OCI-LY7 (cell line): ENCODE results near the gene PCDHGB5.

Experiments
- EZH2phosphoT487 ChIP-seq: fragments of 200-600 bp; sonication (generic); IDR thresholded peaks from 2 replicates; pipeline ENCODE4 v1.6.1; 2018; ENCODE audit warnings: low read depth, borderline replicate concordance, mild to moderate bottlenecking, mixed run types, antibody characterized with exemption, low read length, moderate library complexity, mixed read lengths
- TF ChIP-seq, protein P1 (sequence below): fragments of 200-600 bp; sonication (generic); conservative IDR thresholded peaks from 2 replicates; pipeline ENCODE4 v1.5.1; 2014; ENCODE audit warnings: mild to moderate bottlenecking, antibody characterized with exemption, low read length, moderate library complexity, mixed read lengths

DNA sequence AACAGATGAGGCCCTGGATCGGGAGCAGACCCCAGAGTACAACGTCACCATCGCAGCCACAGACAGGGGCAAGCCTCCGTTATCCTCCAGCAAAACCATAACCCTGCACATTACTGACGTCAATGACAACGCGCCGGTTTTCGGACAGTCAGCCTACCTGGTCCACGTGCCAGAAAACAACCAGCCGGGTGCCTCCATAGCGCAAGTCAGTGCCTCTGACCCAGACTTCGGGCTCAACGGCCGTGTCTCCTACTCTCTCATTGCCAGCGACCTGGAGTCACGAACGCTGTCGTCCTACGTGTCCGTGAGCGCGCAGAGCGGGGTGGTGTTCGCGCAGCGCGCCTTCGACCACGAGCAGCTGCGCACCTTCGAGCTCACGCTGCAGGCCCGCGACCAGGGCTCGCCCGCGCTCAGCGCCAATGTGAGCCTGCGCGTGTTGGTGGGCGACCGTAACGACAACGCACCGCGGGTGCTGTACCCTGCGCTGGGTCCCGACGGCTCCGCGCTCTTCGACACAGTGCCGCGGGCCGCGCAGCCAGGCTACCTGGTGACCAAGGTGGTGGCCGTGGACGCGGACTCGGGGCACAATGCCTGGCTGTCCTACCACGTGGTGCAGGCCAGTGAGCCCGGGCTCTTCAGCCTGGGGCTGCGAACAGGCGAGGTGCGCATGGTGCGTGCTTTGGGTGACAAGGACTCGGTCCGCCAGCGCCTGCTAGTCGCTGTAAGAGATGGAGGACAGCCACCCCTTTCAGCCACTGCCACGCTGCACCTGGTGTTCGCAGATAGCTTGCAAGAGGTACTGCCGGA, 21.5 kb downstream of the PCDHGB5 start:
- TF ChIP-seq, protein P1, sequence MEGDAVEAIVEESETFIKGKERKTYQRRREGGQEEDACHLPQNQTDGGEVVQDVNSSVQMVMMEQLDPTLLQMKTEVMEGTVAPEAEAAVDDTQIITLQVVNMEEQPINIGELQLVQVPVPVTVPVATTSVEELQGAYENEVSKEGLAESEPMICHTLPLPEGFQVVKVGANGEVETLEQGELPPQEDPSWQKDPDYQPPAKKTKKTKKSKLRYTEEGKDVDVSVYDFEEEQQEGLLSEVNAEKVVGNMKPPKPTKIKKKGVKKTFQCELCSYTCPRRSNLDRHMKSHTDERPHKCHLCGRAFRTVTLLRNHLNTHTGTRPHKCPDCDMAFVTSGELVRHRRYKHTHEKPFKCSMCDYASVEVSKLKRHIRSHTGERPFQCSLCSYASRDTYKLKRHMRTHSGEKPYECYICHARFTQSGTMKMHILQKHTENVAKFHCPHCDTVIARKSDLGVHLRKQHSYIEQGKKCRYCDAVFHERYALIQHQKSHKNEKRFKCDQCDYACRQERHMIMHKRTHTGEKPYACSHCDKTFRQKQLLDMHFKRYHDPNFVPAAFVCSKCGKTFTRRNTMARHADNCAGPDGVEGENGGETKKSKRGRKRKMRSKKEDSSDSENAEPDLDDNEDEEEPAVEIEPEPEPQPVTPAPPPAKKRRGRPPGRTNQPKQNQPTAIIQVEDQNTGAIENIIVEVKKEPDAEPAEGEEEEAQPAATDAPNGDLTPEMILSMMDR, result no peak
- no peak for TF ChIP-seq EZH2phosphoT487
